Ishikawa (cell line): ENCODE results near the gene PDE6B.

Source experiments
- CEBPB ChIP-seq: IDR thresholded peaks from 2 replicates; pipeline ENCODE4 v1.6.1; 2012
- CREB1 ChIP-seq: IDR thresholded peaks from 2 replicates; pipeline ENCODE4 v1.6.1; 2012; ENCODE audit warnings: low read depth
- EGR1 ChIP-seq: IDR thresholded peaks from 2 replicates; pipeline ENCODE4 v1.6.1; 2012
- EP300 ChIP-seq: IDR thresholded peaks from 2 replicates; pipeline ENCODE4 v1.6.1; 2012; ENCODE audit warnings: borderline replicate concordance
- FOXM1 ChIP-seq: IDR thresholded peaks from 2 replicates; pipeline ENCODE4 v1.6.1; 2012; ENCODE audit warnings: low read depth, borderline replicate concordance
- MAX ChIP-seq: IDR thresholded peaks from 2 replicates; pipeline ENCODE4 v1.6.1; 2012
- NFIC ChIP-seq: IDR thresholded peaks from 2 replicates; pipeline ENCODE4 v1.6.1; 2012
- RAD21 ChIP-seq: IDR thresholded peaks from 2 replicates; pipeline ENCODE4 v1.6.1; 2012; ENCODE audit warnings: low read depth
- REST ChIP-seq: IDR thresholded peaks from 2 replicates; pipeline ENCODE4 v1.6.1; 2012; ENCODE audit warnings: low read depth, mild to moderate bottlenecking
- TAF1 ChIP-seq: IDR thresholded peaks from 2 replicates; pipeline ENCODE4 v1.6.1; 2012; ENCODE audit warnings: low read depth, mild to moderate bottlenecking
- TCF12 ChIP-seq: IDR thresholded peaks from 2 replicates; pipeline ENCODE4 v1.6.1; 2012; ENCODE audit warnings: low read depth
- TEAD4 ChIP-seq: IDR thresholded peaks from 2 replicates; pipeline ENCODE4 v1.6.1; 2012
- USF1 ChIP-seq: IDR thresholded peaks from 2 replicates; pipeline ENCODE4 v1.6.1; 2012
- YY1 ChIP-seq: IDR thresholded peaks from 2 replicates; pipeline ENCODE4 v1.6.1; 2012; ENCODE audit warnings: low read depth
- ZBTB7A ChIP-seq: IDR thresholded peaks from 2 replicates; pipeline ENCODE4 v1.6.1; 2012; ENCODE audit warnings: low read depth

Gene PDE6B

GRCh38 chr4:632926-633325, 7.6 kb downstream of the PDE6B start:
- TF ChIP-seq TCF12 (no peak), NFIC (no peak), YY1 (no peak), FOXM1 (no peak), EGR1 (no peak), EP300 (no peak), MAX (no peak), TEAD4 (no peak), USF1 (no peak), ZBTB7A (no peak), TAF1 (no peak), RAD21 (no peak), REST (no peak), CREB1 (no peak), CEBPB (no peak)

GRCh38 chr4:633406-633805, 8.0 kb downstream of the PDE6B start:
- TF ChIP-seq EP300 (no peak), MAX (no peak), ZBTB7A (no peak), NFIC (no peak), EGR1 (no peak), FOXM1 (no peak), TCF12 (no peak), TEAD4 (no peak), CREB1 (no peak), USF1 (no peak), REST (no peak), RAD21 (no peak), YY1 (no peak)

GRCh38 chr4:633976-634598, 8.7 kb downstream of the PDE6B start:
- no peak for TF ChIP-seq EP300
- TF ChIP-seq NFIC = no peak
- TF ChIP-seq EGR1 = no peak
- no peak for TF ChIP-seq FOXM1
- TF ChIP-seq MAX = no peak
- TF ChIP-seq ZBTB7A = no peak
- no peak for TF ChIP-seq TEAD4
- TF ChIP-seq CREB1 = no peak
- TF ChIP-seq REST = no peak
- TF ChIP-seq USF1 = no peak
- TF ChIP-seq TCF12 = no peak
- no peak for TF ChIP-seq TAF1
- no peak for TF ChIP-seq YY1
- TF ChIP-seq CEBPB = no peak
- TF ChIP-seq RAD21 = no peak

GRCh38 chr4:634599-634985, 9.2 kb downstream of the PDE6B start:
- TF ChIP-seq RAD21 (no peak), TEAD4 (no peak), USF1 (no peak), YY1 (no peak), EGR1 (no peak), NFIC (no peak), FOXM1 (no peak), MAX (no peak), TCF12 (no peak), REST (no peak), EP300 (no peak), CEBPB (no peak), TAF1 (no peak), CREB1 (no peak), ZBTB7A (no peak)
